GM19193 (cell line): ENCODE results near the gene TACO1.

Experiments
- POLR2A ChIP-seq: IDR thresholded peaks from 4 replicates; pipeline ENCODE4 v1.6.1; 2011; ENCODE audit not compliant: insufficient read depth, insufficient read length; ENCODE audit errors: extremely low read depth

The TACO1 gene

DNA sequence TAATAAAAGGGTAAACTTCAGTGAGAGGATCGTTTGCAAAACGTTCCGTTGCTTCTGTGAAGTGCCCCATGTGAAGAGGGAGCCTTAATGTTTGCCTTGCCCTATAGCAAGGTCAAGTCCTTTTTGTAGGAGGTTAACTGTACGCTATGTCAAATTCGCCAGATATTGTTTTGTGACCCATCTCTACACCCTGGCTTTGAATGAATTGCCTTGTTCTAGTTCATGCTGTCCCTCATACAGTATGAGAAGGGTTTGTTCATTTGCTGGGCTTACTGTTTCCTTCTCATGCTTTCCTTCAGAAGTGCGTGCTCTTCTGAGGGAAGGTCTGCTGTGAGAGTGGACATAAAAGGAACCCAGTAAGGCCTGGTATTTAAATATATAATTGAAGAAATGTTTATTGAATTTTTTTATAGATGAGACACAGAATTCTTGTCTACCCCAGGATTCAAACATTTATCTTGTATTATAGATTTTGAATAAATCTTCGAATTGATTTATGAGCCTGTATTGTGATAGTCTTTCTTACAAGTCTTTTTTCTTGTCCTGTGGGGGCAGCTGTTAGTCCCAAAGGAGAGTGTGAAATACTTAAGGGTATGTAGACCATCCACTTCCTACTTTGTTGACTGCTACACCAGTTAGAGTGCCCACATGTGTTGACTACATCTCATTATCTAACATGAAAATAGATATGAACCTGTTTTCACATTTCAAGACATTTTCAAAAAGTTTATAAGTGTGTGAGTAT, 23.3 kb downstream of the TACO1 start:
- no peak for TF ChIP-seq POLR2A

- no peak for TF ChIP-seq POLR2A
These were observed 23.8 kb downstream of the TACO1 start for GRCh38 chr17:63624531-63624880.

- no peak for TF ChIP-seq POLR2A
These were observed 26.0 kb downstream of the TACO1 start for GRCh38 chr17:63626551-63627180.

DNA sequence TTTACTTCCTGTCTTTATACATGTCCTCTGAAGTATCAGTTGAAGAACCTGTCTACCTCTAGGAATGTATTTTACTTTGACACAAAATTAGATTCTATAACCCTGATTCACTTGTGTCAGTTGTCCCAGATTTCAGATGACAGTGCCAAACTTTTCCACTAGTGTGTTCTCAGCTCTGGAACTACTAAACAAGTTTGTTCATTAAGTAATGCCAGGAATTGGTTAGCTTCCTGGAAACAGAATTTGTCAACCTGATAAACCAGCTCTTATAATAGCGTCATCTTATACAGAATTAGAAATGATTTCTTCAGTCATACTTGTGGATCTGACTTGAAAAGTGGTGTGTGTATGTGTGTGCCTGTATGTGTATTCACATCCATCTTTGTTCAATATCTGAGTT, 28.9 kb downstream of the TACO1 start:
- no peak for TF ChIP-seq POLR2A

- TF ChIP-seq POLR2A = no peak
These were observed 30.4 kb downstream of the TACO1 start for GRCh38 chr17:63631062-63631461.

DNA sequence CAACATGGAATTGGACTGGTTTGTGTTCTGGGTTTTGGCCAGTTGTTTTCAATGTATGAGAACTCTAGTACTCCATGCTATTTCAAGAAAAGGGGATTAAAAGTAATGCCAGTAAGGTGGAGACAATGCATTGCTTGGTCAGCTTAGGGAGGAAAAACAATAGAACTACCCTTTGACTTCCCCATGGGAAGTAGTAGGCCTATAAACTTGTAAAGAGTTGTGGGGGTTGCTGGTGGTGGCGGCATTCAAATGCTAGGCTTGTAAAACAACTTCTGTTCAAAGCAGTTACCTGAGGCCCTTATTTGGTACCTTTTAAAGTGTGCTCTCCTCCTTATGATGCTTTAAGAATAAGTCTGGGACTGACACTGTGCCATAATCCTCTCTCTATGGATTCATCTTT, 30.9 kb downstream of the TACO1 start:
- no peak for TF ChIP-seq POLR2A

DNA sequence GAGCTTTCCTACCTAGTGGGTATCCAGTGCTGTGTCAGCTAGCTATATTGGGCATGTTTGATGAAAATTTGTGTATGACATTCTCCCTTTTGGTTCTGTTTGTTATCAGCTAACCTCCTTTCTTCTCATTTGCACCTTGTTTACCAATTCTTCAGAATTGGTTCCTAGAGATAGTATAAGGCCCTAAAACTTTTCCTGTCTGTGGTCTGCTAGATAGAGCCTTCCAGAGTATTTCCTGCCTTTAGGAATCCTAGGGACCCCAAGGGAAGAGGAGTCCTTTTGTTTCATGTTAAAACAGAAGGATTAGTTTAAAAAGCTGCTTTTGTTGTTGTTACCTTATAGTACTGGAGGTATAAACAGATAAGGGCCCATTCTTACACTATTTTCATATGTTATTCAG, 33.0 kb downstream of the TACO1 start:
- TF ChIP-seq POLR2A = no peak

- TF ChIP-seq POLR2A = no peak
These were observed 33.5 kb downstream of the TACO1 start for GRCh38 chr17:63634163-63634562.

DNA sequence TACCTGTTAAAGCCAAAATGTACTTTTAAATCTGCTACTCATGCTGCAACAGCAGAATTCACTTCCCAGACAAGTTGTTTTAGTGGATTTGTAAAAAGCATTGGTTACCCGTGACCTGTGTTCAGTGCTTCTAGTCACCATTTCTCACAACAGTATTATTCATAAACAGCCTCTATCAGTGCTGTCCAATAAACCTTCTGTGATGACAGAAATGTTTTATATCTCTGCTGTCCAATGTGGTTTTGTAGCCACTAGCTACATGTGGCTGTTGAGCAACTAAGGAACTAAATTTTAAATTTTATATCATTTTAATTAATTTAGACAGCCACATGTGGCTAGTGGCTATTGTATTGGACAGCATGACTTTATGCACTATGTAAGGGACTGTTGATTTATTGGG, 34.1 kb downstream of the TACO1 start:
- no peak for TF ChIP-seq POLR2A

- TF ChIP-seq POLR2A = no peak
These were observed 34.6 kb downstream of the TACO1 start for GRCh38 chr17:63635290-63635689.

- TF ChIP-seq POLR2A = no peak
These were observed 35.1 kb downstream of the TACO1 start for GRCh38 chr17:63635787-63636186.

- no peak for TF ChIP-seq POLR2A
These were observed 38.4 kb downstream of the TACO1 start for GRCh38 chr17:63639125-63639524.

GRCh38 chr17:63640038-63640437, 39.3 kb downstream of the TACO1 start:
- TF ChIP-seq POLR2A = no peak

GRCh38 chr17:63641692-63642448, 41.2 kb downstream of the TACO1 start:
- no peak for TF ChIP-seq POLR2A

DNA sequence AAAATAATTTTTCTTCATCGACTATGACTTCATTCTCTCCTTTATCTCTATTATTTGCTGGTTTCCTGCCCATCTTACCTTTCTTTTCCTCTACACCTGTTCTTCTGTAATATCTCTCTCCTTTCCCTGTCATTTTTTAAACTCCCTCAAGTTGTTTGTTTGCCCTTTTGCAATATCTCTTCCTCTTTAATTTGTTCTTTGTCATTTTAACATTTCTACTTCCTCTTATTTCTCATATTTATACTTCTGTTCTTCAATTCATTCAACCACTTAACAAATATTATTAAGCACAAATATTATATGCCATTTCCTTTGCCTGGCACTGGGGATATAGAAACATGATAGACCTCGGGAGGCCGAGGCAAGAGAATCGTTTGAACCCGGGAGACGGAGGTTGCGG, 44.2 kb downstream of the TACO1 start:
- TF ChIP-seq POLR2A = no peak
